MM.1S (cell line): ENCODE measurements around the gene ITGB5.

Source experiments
- DNase-seq: peaks from one replicate; pipeline ENCODE4 v3.0.0-alpha.2; 2015
- H2AFZ ChIP-seq: fragments of 300-600 bp; sonication (generic); 2 replicates; pipeline ENCODE4 v1.6.0; 2016; ENCODE audit warnings: antibody characterized with exemption, low read length
- H3F3A ChIP-seq: fragments of 300-600 bp; sonication (generic); 2 replicates; pipeline ENCODE4 v1.6.1; 2016; ENCODE audit warnings: mild to moderate bottlenecking, antibody characterized with exemption, low read length, moderate library complexity, mixed read lengths; ENCODE audit not compliant: insufficient read depth
- H3K27ac ChIP-seq: fragments of 300-600 bp; sonication (generic); 2 replicates; pipeline ENCODE4 v1.5.1; 2016; ENCODE audit warnings: mild to moderate bottlenecking, low read length
- H3K27me3 ChIP-seq: fragments of 300-600 bp; sonication (generic); replicated peaks from 2 replicates; pipeline ENCODE4 v1.6.0; 2016; ENCODE audit warnings: low read length; ENCODE audit not compliant: insufficient read depth
- H3K36me3 ChIP-seq: fragments of 300-600 bp; sonication (generic); replicated peaks from 2 replicates; pipeline ENCODE4 v1.6.1; 2016; ENCODE audit warnings: mild to moderate bottlenecking, low read length, mixed read lengths; ENCODE audit not compliant: insufficient read depth
- H3K4me1 ChIP-seq: fragments of 300-600 bp; sonication (generic); 2 replicates; pipeline ENCODE4 v1.6.1; 2016; ENCODE audit warnings: low read length, mixed read lengths
- H3K4me2 ChIP-seq: fragments of 300-600 bp; sonication (generic); 2 replicates; pipeline ENCODE4 v1.6.0; 2016; ENCODE audit warnings: low read depth, low read length
- H3K4me3 ChIP-seq: fragments of 300-600 bp; sonication (generic); 2 replicates; pipeline ENCODE4 v1.5.1; 2016; ENCODE audit warnings: low read length, mixed read lengths
- H3K79me2 ChIP-seq: fragments of 300-600 bp; sonication (generic); 2 replicates; pipeline ENCODE4 v1.6.1; 2016; ENCODE audit warnings: mixed run types, low read length, mixed read lengths
- H3K9ac ChIP-seq: fragments of 300-600 bp; sonication (generic); 2 replicates; pipeline ENCODE4 v1.6.1; 2016; ENCODE audit warnings: low read length, mixed read lengths
- H3K9me2 ChIP-seq: fragments of 300-600 bp; sonication (generic); replicated peaks from 2 replicates; pipeline ENCODE4 v1.6.1; 2016; ENCODE audit warnings: mild to moderate bottlenecking, low read length, mixed read lengths; ENCODE audit not compliant: insufficient read depth
- H3K9me3 ChIP-seq: fragments of 300-600 bp; sonication (generic); replicated peaks from 2 replicates; pipeline ENCODE4 v1.6.1; 2016; ENCODE audit warnings: mild to moderate bottlenecking, low read length, mixed read lengths; ENCODE audit not compliant: insufficient read depth
- H4K20me1 ChIP-seq: fragments of 300-600 bp; sonication (generic); 2 replicates; pipeline ENCODE4 v1.6.1; 2016; ENCODE audit warnings: mild to moderate bottlenecking, low read length, moderate library complexity, mixed read lengths; ENCODE audit not compliant: insufficient read depth
- CTCF ChIP-seq: fragments of 300-600 bp; sonication (generic); IDR thresholded peaks from 2 replicates; pipeline ENCODE4 v1.5.1; 2016; ENCODE audit warnings: antibody characterized with exemption, low read length, mixed read lengths
- EZH2 ChIP-seq: fragments of 300-600 bp; sonication (generic); optimal IDR thresholded peaks from 2 replicates; pipeline ENCODE3; 2017; ENCODE audit warnings: low read depth, mild to moderate bottlenecking, antibody characterized with exemption, low read length, mixed read lengths
- EZH2phosphoT487 ChIP-seq: fragments of 300-600 bp; sonication (generic); IDR thresholded peaks from 2 replicates; pipeline ENCODE4 v1.6.1; 2018; ENCODE audit warnings: antibody characterized with exemption, low read length

The ITGB5 gene

GRCh38 chr3:124766113-124767095, 120.8 kb downstream of the ITGB5 start:
- H2AFZ ChIP-seq = no peak overlapping the region
- peaks cover 9% of the 10 kb centered on the region for H3F3A ChIP-seq
- H4K20me1 ChIP-seq = no peaks in the 10 kb centered on the region
- H3K36me3 ChIP-seq = no peaks in the 10 kb centered on the region
- no peak overlapping the region for H3K4me3 ChIP-seq
- H3K4me2 ChIP-seq = no peak overlapping the region
- DNase-seq = no peak
- no peak for TF ChIP-seq EZH2phosphoT487
- TF ChIP-seq EZH2 = no peak
- no peak for TF ChIP-seq CTCF
- no peaks in the 10 kb centered on the region for H3K9me2 ChIP-seq
- H3K4me1 ChIP-seq = peaks cover 31% of the 10 kb centered on the region
- no peaks in the 10 kb centered on the region for H3K79me2 ChIP-seq
- no peaks in the 10 kb centered on the region for H3K9me3 ChIP-seq
- H3K27ac ChIP-seq = no peak overlapping the region
- H3K9ac ChIP-seq = no peak overlapping the region
- no peaks in the 10 kb centered on the region for H3K27me3 ChIP-seq

GRCh38 chr3:124765197-124765840, 121.8 kb downstream of the ITGB5 start:
- Histone ChIP-seq H3K9me2 (no peaks in the 10 kb centered on the region), H4K20me1 (no peaks in the 10 kb centered on the region), H3F3A (0 out of 2 replicates have a peak, but pooled peaks cover under 1% of the 10 kb centered on the region), H3K79me2 (no peaks in the 10 kb centered on the region), H3K27ac (no peak overlapping the region), H3K9me3 (no peaks in the 10 kb centered on the region), H3K9ac (no peak overlapping the region), H3K4me1 (peaks cover 21% of the 10 kb centered on the region), H3K36me3 (no peaks in the 10 kb centered on the region), H3K4me3 (no peak overlapping the region), H3K4me2 (no peak overlapping the region), H2AFZ (no peak overlapping the region), H3K27me3 (no peaks in the 10 kb centered on the region)
- no peak for DNase-seq
- TF ChIP-seq CTCF = no peak
- no peak for TF ChIP-seq EZH2
- no peak for TF ChIP-seq EZH2phosphoT487

- Histone ChIP-seq H3K27me3 (no peaks in the 10 kb centered on the region), H3K4me3 (no peak overlapping the region), H2AFZ (no peak overlapping the region), H3F3A (no peaks in the 10 kb centered on the region), H3K27ac (no peak overlapping the region), H4K20me1 (no peaks in the 10 kb centered on the region), H3K4me1 (peaks cover 15% of the 10 kb centered on the region), H3K36me3 (no peaks in the 10 kb centered on the region), H3K9ac (no peak overlapping the region), H3K9me2 (no peaks in the 10 kb centered on the region), H3K79me2 (no peaks in the 10 kb centered on the region), H3K4me2 (no peak overlapping the region), H3K9me3 (no peaks in the 10 kb centered on the region)
- DNase-seq = no peak
- TF ChIP-seq EZH2 (no peak), EZH2phosphoT487 (no peak), CTCF (no peak)
Measured at GRCh38 chr3:124764746-124765145, 122.4 kb downstream of the ITGB5 start.
